KOPT-K1 (cell line): ENCODE measurements around the gene STK24.
"Not testable (repeated sequence)": the region's sequence is repeated elsewhere in the genome, so short reads cannot be mapped to it uniquely, and the experiment has no call there.

ENCODE experiments used
- H3K27ac ChIP-seq: fragments of 200-600 bp; sonication (generic); 2 replicates; pipeline ENCODE4 v1.5.1; 2016; ENCODE audit warnings: antibody characterized with exemption, mild to moderate bottlenecking, low read depth, low read length; ENCODE audit not compliant: poor library complexity, severe bottlenecking
- H3K36me3 ChIP-seq: fragments of 200-600 bp; sonication (generic); 2 replicates; pipeline ENCODE4 v1.5.1; 2017; ENCODE audit warnings: antibody characterized with exemption, mild to moderate bottlenecking, low read length, moderate library complexity; ENCODE audit not compliant: insufficient read depth
- H3K9me3 ChIP-seq: fragments of 200-600 bp; sonication (generic); 2 replicates; pipeline ENCODE4 v1.5.1; 2017; ENCODE audit warnings: antibody characterized with exemption, low read length, mild to moderate bottlenecking; ENCODE audit not compliant: insufficient read depth, poor library complexity, severe bottlenecking

The STK24 gene

GRCh38 chr13:98420554-98421175 is 156.2 kb downstream of the STK24 start:
- Histone ChIP-seq H3K27ac (no peak overlapping the region), H3K9me3 (peaks cover 4% of the 10 kb centered on the region), H3K36me3 (no peaks in the 10 kb centered on the region)

- no peak overlapping the region for H3K27ac ChIP-seq
- H3K36me3 ChIP-seq, result no peaks in the 10 kb centered on the region
- peaks cover 4% of the 10 kb centered on the region for H3K9me3 ChIP-seq
Observed at GRCh38 chr13:98419786-98420553, 156.9 kb downstream of the STK24 start.

- no peaks in the 10 kb centered on the region for H3K36me3 ChIP-seq
- no peak overlapping the region for H3K27ac ChIP-seq
- peaks cover 4% of the 10 kb centered on the region for H3K9me3 ChIP-seq
Observed at GRCh38 chr13:98416408-98416807, 160.5 kb downstream of the STK24 start.

GRCh38 chr13:98415326-98416070 is 161.4 kb downstream of the STK24 start:
- Histone ChIP-seq H3K27ac (no peak overlapping the region), H3K36me3 (no peaks in the 10 kb centered on the region)

GRCh38 chr13:98413796-98414195 is 163.1 kb downstream of the STK24 start:
- H3K36me3 ChIP-seq, result no peaks in the 10 kb centered on the region
- H3K27ac ChIP-seq, result no peak overlapping the region
- peaks cover 4% of the 10 kb centered on the region for H3K9me3 ChIP-seq

More at GRCh38 chr13:98415326-98416070, 161.4 kb downstream of the STK24 start:
- peaks cover 4% of the 10 kb centered on the region for H3K9me3 ChIP-seq

- not testable (repeated sequence) for H3K36me3 ChIP-seq, H3K9me3 ChIP-seq, H3K27ac ChIP-seq
Observed at GRCh38 chr13:98413278-98413677, 163.6 kb downstream of the STK24 start.

GRCh38 chr13:98411617-98412265 is 165.2 kb downstream of the STK24 start:
- H3K9me3 ChIP-seq, result no peaks in the 10 kb centered on the region
- H3K27ac ChIP-seq, result peak overlapping the region; percentile 20
- no peaks in the 10 kb centered on the region for H3K36me3 ChIP-seq

- no peaks in the 10 kb centered on the region for H3K36me3 ChIP-seq
- no peak overlapping the region for H3K27ac ChIP-seq
- no peaks in the 10 kb centered on the region for H3K9me3 ChIP-seq
Observed at GRCh38 chr13:98411013-98411412, 165.9 kb downstream of the STK24 start.

- Histone ChIP-seq H3K9me3 (no peaks in the 10 kb centered on the region), H3K36me3 (no peaks in the 10 kb centered on the region), H3K27ac (no peak overlapping the region)
Observed at GRCh38 chr13:98410612-98411011, 166.3 kb downstream of the STK24 start.

GRCh38 chr13:98409281-98409680 is 167.6 kb downstream of the STK24 start:
- H3K27ac ChIP-seq, result no peak overlapping the region
- no peaks in the 10 kb centered on the region for H3K9me3 ChIP-seq
- no peaks in the 10 kb centered on the region for H3K36me3 ChIP-seq

GRCh38 chr13:98407575-98407974 is 169.3 kb downstream of the STK24 start:
- Histone ChIP-seq H3K9me3 (no peaks in the 10 kb centered on the region), H3K27ac (no peak overlapping the region), H3K36me3 (no peaks in the 10 kb centered on the region)

- Histone ChIP-seq H3K9me3 (no peaks in the 10 kb centered on the region), H3K36me3 (no peaks in the 10 kb centered on the region), H3K27ac (no peak overlapping the region)
Observed at GRCh38 chr13:98406971-98407370, 169.9 kb downstream of the STK24 start.

- Histone ChIP-seq H3K36me3 (no peaks in the 10 kb centered on the region), H3K9me3 (no peaks in the 10 kb centered on the region), H3K27ac (no peak overlapping the region)
Observed at GRCh38 chr13:98406427-98406826, 170.5 kb downstream of the STK24 start.

GRCh38 chr13:98405690-98406344 is 171.1 kb downstream of the STK24 start:
- H3K27ac ChIP-seq, result no peak overlapping the region
- no peaks in the 10 kb centered on the region for H3K36me3 ChIP-seq

More at GRCh38 chr13:98405690-98406344, 171.1 kb downstream of the STK24 start:
- H3K9me3 ChIP-seq, result no peaks in the 10 kb centered on the region
